ENCODE results near the gene MAPK4.

The MAPK4 gene

DNA sequence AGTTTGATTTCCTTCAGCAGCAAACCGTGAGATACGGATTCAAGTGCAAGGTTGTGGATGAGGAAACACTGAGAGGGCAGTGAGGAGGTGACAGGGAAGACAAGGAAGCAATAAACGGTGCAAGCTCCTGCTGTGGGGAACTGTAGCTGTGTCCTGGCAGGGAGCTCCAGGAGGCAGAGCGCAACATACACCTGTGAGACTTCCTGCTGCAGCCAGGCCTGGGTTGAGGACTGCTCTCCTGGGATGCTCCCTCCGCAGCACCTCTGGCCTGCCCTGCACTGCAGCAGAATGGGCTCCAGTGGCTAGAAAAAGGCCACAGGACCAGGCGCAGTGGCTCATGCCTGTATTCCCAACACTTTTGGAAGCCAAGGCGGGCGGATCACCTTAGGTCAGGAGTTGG, 174.5 kb downstream of the MAPK4 start:
- no peak overlapping the region for H3K4me3 ChIP-seq (ENCODE audit: low read depth, low read length)
- no peak for DNase-seq (ENCODE audit: low read depth)

DNA sequence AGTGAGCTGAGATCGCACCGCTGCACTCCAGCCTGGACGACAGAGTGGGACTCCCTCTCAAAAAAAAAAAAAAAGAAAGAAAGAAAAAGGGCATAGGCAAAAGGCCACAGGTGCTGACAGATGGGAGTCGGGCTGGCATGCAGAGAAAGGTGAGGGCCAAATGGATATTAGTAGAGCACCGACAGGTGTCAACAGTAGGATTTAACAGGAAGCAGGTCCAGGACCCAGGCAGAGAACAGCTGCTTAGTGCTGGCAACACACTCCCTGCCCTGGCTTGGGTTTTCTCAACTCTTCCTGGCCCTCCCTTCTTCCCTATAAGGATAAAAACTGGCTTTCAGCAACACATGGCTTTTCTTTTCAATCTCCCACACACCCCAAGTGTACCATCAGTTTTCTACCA, 175.0 kb downstream of the MAPK4 start:
- no peak for DNase-seq (ENCODE audit: low read depth)
- no peak overlapping the region for H3K4me3 ChIP-seq (ENCODE audit: low read depth, low read length)

DNA sequence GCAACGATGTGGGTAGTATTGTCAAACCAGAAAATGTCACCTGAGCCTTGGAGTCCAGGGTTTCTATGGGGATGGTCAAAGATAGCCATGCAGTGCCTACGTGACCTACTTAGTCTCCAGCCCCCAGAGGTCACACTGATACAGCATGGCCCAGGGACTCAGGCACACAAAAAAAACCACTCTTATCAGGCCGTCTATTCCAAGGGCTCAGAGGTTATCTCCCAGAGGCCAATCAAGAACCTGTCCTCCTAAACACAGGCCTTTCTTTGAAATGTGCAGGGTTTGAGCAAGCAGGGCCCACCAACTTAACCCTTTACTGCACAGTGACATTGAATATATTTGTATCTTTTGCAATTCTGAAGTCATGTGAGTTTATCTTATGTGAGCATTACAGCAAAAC, 177.2 kb downstream of the MAPK4 start:
- no peak for DNase-seq (ENCODE audit: low read depth)

DNA sequence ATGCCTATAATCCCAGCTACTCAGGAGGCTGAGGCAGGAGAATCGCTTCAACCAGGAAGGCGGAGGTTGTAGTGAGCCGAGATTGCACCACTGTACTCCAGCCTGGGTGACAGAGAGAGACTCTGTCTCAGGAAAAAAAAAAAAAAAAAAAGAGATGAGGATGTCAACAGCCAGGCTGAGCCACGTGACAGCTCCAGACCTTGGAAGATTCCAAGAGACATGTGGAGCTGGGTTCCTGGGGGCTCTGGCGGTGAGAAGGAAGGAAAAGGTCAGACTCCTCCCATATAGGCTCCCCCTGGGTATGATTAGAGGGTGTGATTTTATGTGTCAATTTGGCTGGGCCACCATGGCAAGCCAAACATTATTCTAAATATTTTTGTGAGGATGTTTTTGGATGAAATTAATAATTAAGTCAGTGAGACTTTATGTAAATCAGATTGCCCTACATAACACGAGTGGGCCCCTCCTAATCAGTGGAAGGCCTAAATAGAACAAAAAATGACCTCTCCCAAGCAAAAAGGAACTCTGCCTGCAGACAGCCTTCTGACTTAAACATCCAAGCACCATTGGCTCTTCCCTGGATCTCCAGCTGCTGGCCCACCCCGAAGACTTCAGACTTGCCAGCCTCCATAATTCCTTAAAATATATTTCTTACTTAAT, 178.3 kb downstream of the MAPK4 start:
- no peak overlapping the region for H3K4me3 ChIP-seq (ENCODE audit: low read depth, low read length)
- no peak for DNase-seq (ENCODE audit: low read depth)

More for the DNA sequence above, 177.2 kb downstream of the MAPK4 start:
- H3K4me3 ChIP-seq (ENCODE audit: low read depth, low read length): no peak overlapping the region

DNA sequence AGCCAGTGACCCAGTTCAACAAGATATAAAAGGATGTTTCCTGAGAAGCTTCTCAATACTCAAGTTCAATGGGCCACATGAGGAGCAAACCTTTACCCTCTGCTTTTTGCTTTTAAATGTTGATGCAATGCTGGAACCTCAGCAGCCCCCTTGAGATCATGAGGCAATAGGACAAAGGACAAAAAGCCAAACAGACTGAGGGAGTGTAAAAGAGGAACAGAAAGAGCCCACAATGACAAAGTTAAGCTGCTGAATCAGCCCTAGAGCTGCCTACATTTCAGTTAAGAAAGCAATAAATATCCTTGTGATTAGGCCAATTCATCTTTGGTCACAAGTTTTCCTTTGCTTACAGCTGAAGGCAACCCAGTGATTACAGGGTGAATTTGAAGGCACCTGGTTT, 183.1 kb downstream of the MAPK4 start:
- DNase-seq (ENCODE audit: low read depth): no peak
- no peak overlapping the region for H3K4me3 ChIP-seq (ENCODE audit: low read depth, low read length)

- no peak overlapping the region for H3K4me3 ChIP-seq (ENCODE audit: low read depth, low read length)
- DNase-seq (ENCODE audit: low read depth): no peak
Observed at GRCh38 chr18:50744253-50744652, 184.4 kb downstream of the MAPK4 start.

- DNase-seq (ENCODE audit: low read depth): no peak
- no peak overlapping the region for H3K4me3 ChIP-seq (ENCODE audit: low read depth, low read length)
Observed at GRCh38 chr18:50745945-50746344, 186.1 kb downstream of the MAPK4 start.

GRCh38 chr18:50747849-50748242, 188.0 kb downstream of the MAPK4 start:
- DNase-seq (ENCODE audit: low read depth): no peak
- no peak overlapping the region for H3K4me3 ChIP-seq (ENCODE audit: low read depth, low read length)

DNA sequence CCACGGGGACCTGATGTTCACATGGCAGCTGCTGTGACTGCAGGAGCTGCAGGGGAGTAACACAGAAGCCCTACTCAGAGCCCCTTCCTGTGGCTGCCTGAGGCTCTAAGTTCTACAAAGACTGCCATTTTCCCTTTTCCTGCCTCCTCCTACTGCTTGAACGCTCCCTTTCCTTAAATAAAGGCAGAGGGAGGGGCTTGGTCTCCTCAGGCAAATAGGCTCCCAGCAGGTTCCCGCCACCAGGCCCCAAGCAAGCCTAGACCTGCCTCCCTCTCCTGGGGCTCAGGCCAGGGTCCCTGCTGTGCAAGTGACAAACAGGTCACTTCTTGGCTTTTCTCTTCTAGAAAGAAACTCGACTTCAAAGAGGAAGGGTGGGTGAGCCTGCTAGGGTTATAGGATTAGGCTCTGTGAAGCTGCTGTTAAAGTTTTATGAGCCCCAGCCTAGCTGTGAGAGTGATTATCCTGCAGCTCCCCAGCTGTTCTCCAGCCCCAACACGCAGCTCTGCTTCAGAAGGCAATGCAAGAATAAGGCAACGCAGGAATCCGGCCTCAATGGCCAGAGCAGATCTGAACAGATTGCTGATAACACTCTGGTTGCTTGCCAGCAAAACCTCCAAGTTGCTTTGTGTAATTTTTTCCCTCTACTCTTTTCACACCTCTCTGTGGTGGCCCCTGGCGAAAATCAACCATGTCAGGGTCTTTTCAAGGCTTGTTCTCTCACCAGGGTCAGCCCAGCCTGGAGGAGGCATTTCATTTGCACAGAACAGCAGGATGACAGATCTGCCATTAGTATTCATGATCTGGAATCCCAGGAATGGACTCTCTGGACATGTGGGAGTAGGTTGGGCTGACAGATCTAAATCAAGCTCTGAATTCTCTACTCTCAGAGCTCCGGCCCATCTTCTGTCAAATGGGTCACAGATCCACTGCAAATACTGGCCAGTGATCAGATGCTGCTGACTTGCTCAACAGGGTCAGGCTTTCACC, 188.6 kb downstream of the MAPK4 start:
- DNase-seq (ENCODE audit: low read depth): no peak
- H3K4me3 ChIP-seq (ENCODE audit: low read depth, low read length): no peak overlapping the region

DNA sequence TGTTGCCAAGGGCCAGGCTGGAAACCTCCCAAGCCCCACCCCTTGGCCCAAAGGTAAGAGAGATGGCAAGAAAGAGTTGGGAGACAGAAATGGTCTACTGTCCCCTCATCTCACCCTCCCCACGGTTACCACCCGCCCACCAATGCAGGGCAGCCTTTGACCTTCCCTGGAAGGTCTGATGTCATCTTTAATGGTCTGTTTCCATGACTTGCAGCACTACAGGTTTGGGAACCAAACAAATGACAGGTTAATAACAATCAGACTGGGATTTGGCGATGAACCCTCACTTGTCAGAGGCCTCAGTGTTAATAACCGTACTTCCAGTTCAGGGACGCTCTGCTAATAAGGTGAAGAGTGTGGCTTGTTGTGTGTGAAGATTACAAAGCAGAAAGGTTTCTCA, 189.5 kb downstream of the MAPK4 start:
- no peak overlapping the region for H3K4me3 ChIP-seq (ENCODE audit: low read depth, low read length)
- DNase-seq (ENCODE audit: low read depth): no peak

- DNase-seq (ENCODE audit: low read depth): no peak
Observed at GRCh38 chr18:50749945-50750344, 190.1 kb downstream of the MAPK4 start.

GRCh38 chr18:50750546-50750945, 190.7 kb downstream of the MAPK4 start:
- no peak overlapping the region for H3K4me3 ChIP-seq (ENCODE audit: low read depth, low read length)
- no peak for DNase-seq (ENCODE audit: low read depth)

More at GRCh38 chr18:50749945-50750344, 190.1 kb downstream of the MAPK4 start:
- H3K4me3 ChIP-seq (ENCODE audit: low read depth, low read length): no peak overlapping the region

DNA sequence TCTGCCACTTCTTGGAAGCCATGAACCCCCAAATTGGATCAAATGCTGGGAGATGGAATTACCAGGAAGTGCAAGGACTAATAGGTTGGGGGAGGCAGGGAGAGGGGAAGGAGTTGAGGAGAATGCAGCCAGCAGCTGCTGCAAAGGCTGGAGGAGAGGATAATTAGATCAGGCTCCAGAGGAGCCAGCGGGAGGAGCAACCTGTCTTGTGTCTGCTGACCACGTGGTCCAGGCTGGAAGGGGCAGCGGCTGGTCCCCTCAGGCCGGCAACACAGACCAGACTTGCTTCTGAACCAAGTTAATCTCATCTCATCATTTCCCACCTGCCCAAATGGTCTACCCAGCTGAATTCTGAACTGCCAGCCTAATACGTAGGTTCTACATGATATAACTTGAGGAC, 191.6 kb downstream of the MAPK4 start:
- H3K4me3 ChIP-seq (ENCODE audit: low read depth, low read length): no peak overlapping the region
- DNase-seq (ENCODE audit: low read depth): no peak

DNA sequence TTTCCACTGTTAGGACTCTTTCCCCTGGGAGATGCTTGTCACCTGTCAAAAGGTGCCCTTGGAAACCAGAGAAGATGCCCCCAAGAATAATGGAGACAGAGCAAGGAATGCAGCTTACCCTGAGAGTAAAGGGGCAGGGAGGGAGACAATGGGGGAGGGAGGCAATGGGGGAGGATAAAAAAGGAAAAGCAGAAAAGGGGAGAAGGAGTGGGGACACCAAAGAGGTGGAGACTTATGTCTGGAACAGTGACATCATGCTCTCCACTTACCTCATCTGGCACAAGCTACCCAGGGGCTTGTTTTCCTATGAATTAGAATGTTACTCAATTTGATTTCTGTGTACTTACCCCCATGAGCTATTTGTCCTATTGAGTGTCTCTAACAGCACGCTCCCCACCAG, 192.1 kb downstream of the MAPK4 start:
- no peak for DNase-seq (ENCODE audit: low read depth)
- no peak overlapping the region for H3K4me3 ChIP-seq (ENCODE audit: low read depth, low read length)

DNA sequence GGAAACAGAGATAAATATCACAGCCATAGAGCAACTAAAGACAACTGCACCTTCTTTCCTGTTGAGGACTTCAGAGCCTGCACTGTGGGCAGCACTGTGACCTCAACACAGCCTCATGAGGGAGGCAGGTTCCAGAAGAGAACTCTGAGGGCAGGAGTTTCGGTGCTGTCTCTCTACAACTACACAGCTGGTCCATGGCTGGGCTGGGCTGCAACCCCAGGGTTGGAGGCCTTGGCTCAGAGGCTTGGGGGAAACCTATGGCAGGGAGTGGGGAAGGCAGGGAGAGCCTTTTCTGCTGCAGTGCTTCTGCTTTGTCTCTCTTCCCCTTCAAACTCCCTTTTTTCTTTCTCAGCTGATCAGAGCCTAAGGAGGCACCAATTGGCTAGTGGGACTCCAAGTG, 193.4 kb downstream of the MAPK4 start:
- no peak for DNase-seq (ENCODE audit: low read depth)
- H3K4me3 ChIP-seq (ENCODE audit: low read depth, low read length): no peak overlapping the region

GRCh38 chr18:50754297-50754696, 194.4 kb downstream of the MAPK4 start:
- no peak overlapping the region for H3K4me3 ChIP-seq (ENCODE audit: low read depth, low read length)
- DNase-seq (ENCODE audit: low read depth): no peak

- no peak for DNase-seq (ENCODE audit: low read depth)
- H3K4me3 ChIP-seq (ENCODE audit: low read depth, low read length): no peak overlapping the region
Observed at GRCh38 chr18:50757358-50757757, 197.5 kb downstream of the MAPK4 start.

DNA sequence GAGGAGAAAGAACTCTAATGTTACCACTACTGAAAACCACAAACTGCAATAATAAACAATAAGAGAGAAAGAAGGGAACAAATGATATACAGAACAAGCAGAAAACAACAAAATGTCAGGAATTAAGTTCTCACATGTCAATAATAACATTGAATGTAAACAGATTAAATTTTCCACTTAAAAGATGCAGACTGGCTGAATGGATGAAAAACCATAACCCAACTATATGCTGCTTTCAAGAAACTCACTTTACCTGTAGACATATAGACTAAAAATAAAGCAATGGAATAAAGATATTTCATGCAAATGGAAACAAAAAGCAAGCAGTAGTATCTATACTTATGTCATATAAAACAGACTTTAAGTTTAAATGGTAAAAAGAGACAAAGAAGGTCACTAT, 209.6 kb downstream of the MAPK4 start:
- no peak for DNase-seq (ENCODE audit: low read depth)
- H3K4me3 ChIP-seq (ENCODE audit: low read depth, low read length): no peak overlapping the region

DNA sequence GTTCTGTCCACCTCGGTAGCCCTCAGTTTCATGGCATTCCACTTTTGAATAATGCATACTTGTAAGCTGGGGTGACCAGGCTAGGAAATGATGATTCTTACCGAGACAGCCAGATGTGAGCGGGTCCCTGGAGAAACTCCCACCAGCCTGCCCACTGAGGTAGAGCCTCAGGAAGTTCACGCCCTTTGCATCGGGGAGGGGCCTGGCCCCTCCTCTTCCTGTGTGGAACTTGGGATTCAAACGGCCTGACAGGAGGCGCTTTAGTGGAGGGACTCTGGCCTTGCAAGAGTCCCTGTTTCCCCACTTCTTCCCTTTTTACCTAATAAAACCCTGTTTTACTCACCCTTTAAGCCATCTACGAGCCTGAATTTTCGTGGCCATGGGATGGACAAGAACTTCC, 215.3 kb downstream of the MAPK4 start:
- no peak for DNase-seq (ENCODE audit: low read depth)
- H3K4me3 ChIP-seq (ENCODE audit: low read depth, low read length): no peak overlapping the region

DNA sequence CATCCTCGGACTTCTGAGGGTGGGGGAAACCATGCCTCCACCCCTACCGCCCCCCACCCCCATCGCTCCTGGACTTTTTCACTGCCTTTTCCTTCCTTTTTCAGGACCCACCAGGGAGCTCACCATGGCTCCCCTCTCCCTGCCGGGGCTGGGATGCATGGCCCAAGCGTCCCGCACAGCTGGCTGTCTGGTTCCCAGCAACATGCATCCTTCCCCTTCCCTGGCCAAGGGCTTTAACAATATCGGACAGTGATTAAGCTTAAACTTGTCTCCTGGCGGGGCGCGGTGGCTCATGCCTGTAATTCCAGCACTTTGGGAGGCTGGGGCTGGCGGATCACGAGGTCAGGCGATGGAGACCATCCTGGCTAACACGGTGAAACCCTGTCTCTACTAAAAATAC, 215.8 kb downstream of the MAPK4 start:
- H3K4me3 ChIP-seq (ENCODE audit: low read depth, low read length): no peak overlapping the region
- DNase-seq (ENCODE audit: low read depth): no peak

DNA sequence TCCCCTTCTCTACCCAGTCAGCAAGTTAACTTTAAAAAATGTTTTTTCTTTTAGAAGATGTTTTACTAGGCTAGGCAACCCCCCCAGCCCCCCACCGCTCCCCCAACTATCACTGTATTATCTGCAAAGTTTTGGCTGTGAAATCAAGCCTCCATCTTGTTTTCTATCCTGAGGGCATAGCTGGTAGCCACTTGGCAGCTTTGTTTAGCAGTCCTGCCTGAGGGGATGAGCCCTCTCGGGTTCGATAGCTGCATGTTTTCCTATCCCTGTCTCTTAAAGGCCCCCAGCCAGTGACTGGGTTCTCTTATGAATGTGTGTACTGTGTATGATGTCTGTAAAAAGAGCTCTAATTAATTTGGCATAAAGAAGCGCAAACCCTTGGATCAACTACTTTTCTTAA, 216.5 kb downstream of the MAPK4 start:
- no peak overlapping the region for H3K4me3 ChIP-seq (ENCODE audit: low read depth, low read length)

More for the DNA sequence above, 216.5 kb downstream of the MAPK4 start:
- DNase-seq (ENCODE audit: low read depth): no peak
